IPS-18a (cell line): Measurements from ENCODE around the gene PRMT3.

Experiments
- H3K27ac ChIP-seq: one replicate; pipeline ENCODE4 v1.5.1; 2013; ENCODE audit warnings: low read length
- H3K27me3 ChIP-seq: one replicate; pipeline ENCODE4 v1.6.1; 2013; ENCODE audit warnings: mild to moderate bottlenecking, low read length; ENCODE audit not compliant: control insufficient read depth, insufficient read depth
- H3K36me3 ChIP-seq: one replicate; pipeline ENCODE4 v1.6.1; 2013; ENCODE audit warnings: low read depth, low read length; ENCODE audit not compliant: control insufficient read depth
- H3K4me1 ChIP-seq: one replicate; pipeline ENCODE4 v1.6.1; 2013; ENCODE audit warnings: low read depth, low read length; ENCODE audit not compliant: control insufficient read depth
- H3K4me3 ChIP-seq: one replicate; pipeline ENCODE4 v1.5.1; 2013; ENCODE audit warnings: low read length
- H3K9ac ChIP-seq: one replicate; pipeline ENCODE4 v1.6.1; 2013; ENCODE audit warnings: mild to moderate bottlenecking, low read length, moderate library complexity
- H3K9me3 ChIP-seq: one replicate; pipeline ENCODE4 v1.6.1; 2013; ENCODE audit warnings: low read depth, low read length; ENCODE audit not compliant: control insufficient read depth

PRMT3 gene

DNA sequence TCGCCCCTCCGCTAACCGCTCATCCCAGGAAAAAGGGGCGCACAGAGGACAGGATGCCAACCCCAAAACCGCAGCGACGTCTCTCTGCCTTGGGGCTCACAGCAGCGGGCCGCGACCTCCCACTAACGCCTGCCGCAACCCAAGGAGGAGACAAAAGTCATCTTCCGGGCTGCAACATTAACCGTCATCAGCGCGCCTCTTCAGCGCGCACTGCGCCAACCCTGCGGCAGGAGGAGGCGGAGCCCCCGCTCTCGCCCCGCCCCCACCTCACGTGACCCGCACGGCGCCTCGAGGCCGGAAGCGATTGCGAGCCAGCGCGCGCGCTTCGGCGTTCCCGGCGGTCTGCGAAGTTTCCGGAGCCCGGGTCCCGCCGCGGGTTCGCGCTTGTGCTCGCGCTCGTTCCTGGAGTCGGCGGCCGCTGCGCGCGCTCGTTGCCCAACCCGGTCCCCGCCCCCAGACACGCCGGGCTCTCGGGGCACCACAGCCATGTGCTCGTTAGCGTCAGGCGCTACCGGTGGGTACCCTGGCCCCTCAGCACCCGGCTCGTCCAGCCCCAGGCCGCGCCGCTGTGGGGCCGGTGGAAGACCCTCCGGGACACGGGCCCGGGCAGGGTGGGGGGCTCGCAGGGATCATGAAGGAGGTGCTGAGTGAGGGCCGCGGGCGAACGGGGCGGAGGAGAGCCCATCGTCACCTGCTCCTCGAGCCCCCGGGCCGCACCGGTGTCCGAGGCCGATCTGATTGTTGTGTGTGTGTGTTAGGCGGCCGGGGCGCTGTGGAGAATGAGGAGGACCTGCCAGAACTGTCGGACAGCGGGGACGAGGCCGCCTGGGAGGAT lies at the start of gene PRMT3:
TSS of gene PRMT3 (plus strand) at position 456 of the 835 bp plus-strand sequence. CDS start at position 487, 31 bp downstream.
- Histone ChIP-seq H3K9me3 (no peaks in the 10 kb centered on the region), H3K9ac (peak within 1 kb of the TSS; percentile 87), H3K27ac (peak within 1 kb of the TSS; percentile 82), H3K4me1 (peaks cover 6% of the 10 kb centered on the region), H3K4me3 (peak within 1 kb of the TSS; percentile 96), H3K36me3 (peaks cover under 1% of the 10 kb centered on the region), H3K27me3 (no peaks in the 10 kb centered on the region)

DNA sequence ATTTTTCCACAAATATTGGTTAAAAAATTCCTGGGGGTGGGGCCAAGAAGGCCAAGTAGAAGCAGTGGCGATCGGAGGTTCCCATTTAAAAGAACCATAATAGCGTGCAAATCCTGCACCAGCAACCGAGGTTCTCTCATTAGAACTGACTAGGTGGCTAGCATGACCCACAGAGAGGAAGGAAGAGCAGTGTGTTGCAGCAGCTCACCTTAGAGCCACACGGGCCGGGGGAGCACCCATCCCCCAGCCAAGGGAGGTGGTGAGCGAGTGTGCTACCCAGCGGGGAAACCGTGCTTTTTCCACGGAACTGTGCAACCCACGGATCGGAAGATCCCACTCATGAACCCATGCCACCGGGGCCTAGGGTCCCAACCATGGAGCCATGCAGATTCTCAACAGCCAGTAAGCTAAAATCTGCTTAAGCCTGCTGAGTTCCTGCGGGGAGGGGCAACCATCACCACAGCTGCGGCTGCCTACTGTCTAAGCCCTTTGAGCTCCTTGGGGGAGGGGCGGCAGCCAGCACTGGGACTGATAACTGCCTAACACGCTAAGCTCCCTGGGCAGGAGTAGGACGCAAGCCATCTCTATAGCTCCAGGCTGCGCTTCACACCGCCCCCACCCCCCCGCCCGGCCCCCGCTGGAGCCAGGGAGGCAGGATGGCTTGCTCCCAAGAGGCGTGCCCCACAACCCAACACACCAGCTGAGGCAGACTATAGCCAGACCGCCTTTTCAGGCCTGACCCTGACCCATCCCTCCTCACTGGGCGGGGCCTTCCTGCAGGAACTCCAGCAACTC lies 45.0 kb upstream of the PRMT3 start:
- peaks cover 6% of the 10 kb centered on the region for H3K27me3 ChIP-seq
- H3K27ac ChIP-seq: no peak overlapping the region
- peak overlapping the region; percentile 19 for H3K4me3 ChIP-seq
- H3K4me1 ChIP-seq: peaks cover 16% of the 10 kb centered on the region
- no peaks in the 10 kb centered on the region for H3K9me3 ChIP-seq
- H3K9ac ChIP-seq: no peak overlapping the region
- no peaks in the 10 kb centered on the region for H3K36me3 ChIP-seq

- H3K9me3 ChIP-seq: no peaks in the 10 kb centered on the region
- no peaks in the 10 kb centered on the region for H3K4me1 ChIP-seq
- H3K36me3 ChIP-seq: no peaks in the 10 kb centered on the region
- H3K27me3 ChIP-seq: no peaks in the 10 kb centered on the region
- H3K4me3 ChIP-seq: no peak overlapping the region
- H3K9ac ChIP-seq: no peak overlapping the region
- no peak overlapping the region for H3K27ac ChIP-seq
Observed at GRCh38 chr11:20351136-20351535, 36.4 kb upstream of the PRMT3 start.

GRCh38 chr11:20351751-20352262 lies 35.7 kb upstream of the PRMT3 start:
- no peak overlapping the region for H3K4me3 ChIP-seq
- no peaks in the 10 kb centered on the region for H3K9me3 ChIP-seq
- no peaks in the 10 kb centered on the region for H3K27me3 ChIP-seq
- H3K4me1 ChIP-seq: no peaks in the 10 kb centered on the region
- H3K9ac ChIP-seq: no peak overlapping the region
- H3K36me3 ChIP-seq: no peaks in the 10 kb centered on the region
- H3K27ac ChIP-seq: no peak overlapping the region

- no peak overlapping the region for H3K4me3 ChIP-seq
Observed at GRCh38 chr11:20353829-20354434, 33.6 kb upstream of the PRMT3 start.

GRCh38 chr11:20355221-20356219 lies 32.0 kb upstream of the PRMT3 start:
- Histone ChIP-seq H3K9ac (no peak overlapping the region), H3K27ac (no peak overlapping the region), H3K4me1 (no peaks in the 10 kb centered on the region), H3K9me3 (no peaks in the 10 kb centered on the region), H3K4me3 (no peak overlapping the region), H3K36me3 (no peaks in the 10 kb centered on the region), H3K27me3 (no peaks in the 10 kb centered on the region)

More at GRCh38 chr11:20353829-20354434, 33.6 kb upstream of the PRMT3 start:
- Histone ChIP-seq H3K9me3 (no peaks in the 10 kb centered on the region), H3K36me3 (no peaks in the 10 kb centered on the region), H3K9ac (no peak overlapping the region), H3K27ac (no peak overlapping the region), H3K27me3 (no peaks in the 10 kb centered on the region), H3K4me1 (no peaks in the 10 kb centered on the region)

DNA sequence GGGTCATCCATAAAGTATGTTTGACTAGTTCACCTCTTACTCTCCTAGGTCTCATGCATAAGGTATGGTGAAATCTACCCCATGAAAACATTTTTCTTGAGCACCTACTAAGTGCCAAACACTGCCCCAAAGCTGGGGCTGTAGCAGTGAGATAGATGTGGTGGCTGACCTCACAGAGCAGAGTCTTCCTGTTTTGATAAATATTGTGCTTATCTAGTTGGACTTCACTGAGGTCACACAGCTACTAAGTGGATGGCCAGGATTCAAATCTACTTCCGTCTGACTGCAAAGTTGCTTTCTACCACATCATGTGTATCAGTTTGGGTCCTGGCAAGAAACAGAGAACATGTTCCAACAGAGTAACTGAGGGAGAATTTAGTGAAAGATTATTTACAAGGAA lies 30.4 kb upstream of the PRMT3 start:
- Histone ChIP-seq H3K36me3 (no peaks in the 10 kb centered on the region), H3K27me3 (peaks cover 4% of the 10 kb centered on the region), H3K4me1 (no peaks in the 10 kb centered on the region), H3K4me3 (no peak overlapping the region), H3K9me3 (no peaks in the 10 kb centered on the region), H3K9ac (no peak overlapping the region), H3K27ac (no peak overlapping the region)

DNA sequence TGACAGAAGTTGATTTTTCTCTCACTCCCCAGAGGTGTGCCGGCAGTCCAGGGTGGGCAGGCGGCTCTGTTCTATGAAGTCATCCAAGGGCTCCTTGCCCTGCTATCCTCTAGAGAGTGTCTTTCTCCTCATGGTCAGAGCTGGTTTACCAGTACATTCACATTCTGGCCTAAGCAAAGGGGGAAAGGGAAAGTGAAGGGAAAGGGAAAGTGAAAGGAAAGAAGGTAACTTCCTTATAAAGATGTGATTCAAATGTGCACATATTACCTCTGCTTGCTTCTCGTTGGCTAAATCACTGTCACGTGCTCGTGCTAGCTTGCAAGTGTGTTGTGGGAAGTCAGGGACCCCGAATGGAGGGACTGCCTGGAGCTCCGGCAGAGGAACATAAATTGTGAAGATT lies 26.9 kb upstream of the PRMT3 start:
- Histone ChIP-seq H3K9ac (no peak overlapping the region), H3K4me3 (no peak overlapping the region), H3K9me3 (no peaks in the 10 kb centered on the region), H3K27me3 (peaks cover 30% of the 10 kb centered on the region), H3K4me1 (peaks cover 3% of the 10 kb centered on the region), H3K36me3 (no peaks in the 10 kb centered on the region), H3K27ac (no peak overlapping the region)

DNA sequence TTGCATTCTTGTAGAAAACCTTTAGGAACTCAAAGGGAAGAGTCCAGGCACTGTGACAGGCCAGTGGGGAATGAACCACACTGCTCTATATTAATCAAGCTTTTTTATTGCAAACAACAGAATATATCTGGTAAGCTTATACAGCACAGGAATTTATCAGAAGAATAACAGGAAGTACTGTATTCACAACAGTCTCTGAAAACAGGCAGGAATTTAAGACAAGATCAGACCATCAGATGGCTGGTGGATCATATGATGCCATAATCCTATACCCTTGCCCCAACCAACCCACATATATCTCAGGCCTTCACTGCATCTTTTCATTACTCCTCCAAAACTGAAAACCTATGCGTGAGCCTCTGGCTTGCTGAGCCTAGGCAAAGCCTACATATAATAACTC lies 25.0 kb upstream of the PRMT3 start:
- Histone ChIP-seq H3K36me3 (no peaks in the 10 kb centered on the region), H3K4me3 (no peak overlapping the region), H3K27ac (no peak overlapping the region), H3K4me1 (peaks cover 3% of the 10 kb centered on the region), H3K27me3 (peaks cover 30% of the 10 kb centered on the region), H3K9ac (no peak overlapping the region), H3K9me3 (no peaks in the 10 kb centered on the region)

GRCh38 chr11:20363149-20363499 lies 24.4 kb upstream of the PRMT3 start:
- H3K9ac ChIP-seq: no peak overlapping the region

More at GRCh38 chr11:20363149-20363499, 24.4 kb upstream of the PRMT3 start:
- Histone ChIP-seq H3K9me3 (no peaks in the 10 kb centered on the region), H3K36me3 (no peaks in the 10 kb centered on the region), H3K4me3 (peak overlapping the region; percentile 56), H3K27ac (no peak overlapping the region), H3K4me1 (peaks cover 3% of the 10 kb centered on the region), H3K27me3 (peaks cover 30% of the 10 kb centered on the region)
